ENCODE results near the gene TSPO. TPM values are rescaled to one million over a fixed set of nuclear protein-coding genes. Genes with fewer than 3 reads are reported as not detected.

Gene TSPO
- total RNA-seq, 4 donors from 2014 or later, result 101 to 174 (median 113) TPM

GRCh38 chr22:43198936-43199335 lies 47.6 kb downstream of the TSPO start:
- no peak for DNase-seq
- Histone ChIP-seq H3K36me3 (no peaks in the 10 kb centered on the region), H3K4me3 (no peak overlapping the region), H3K27me3 (peaks cover 24 to 32% (median 26%) of the 10 kb centered on the region in 3 donors), H3K9me3 (no peaks in the 10 kb centered on the region), H3K27ac (no peak overlapping the region), H3K4me1 (no peaks in the 10 kb centered on the region)
- intact Hi-C loops (cut with DNase I; ENCODE audit: low total_unique reads), result no loop called here
- ATAC-seq, result no peak
- in situ Hi-C loops (cut with MboI; ENCODE audit: low sequenced_read_pairs in 4 of 4), result no loop called here
- TF ChIP-seq CTCF (IDR thresholded peaks at IDR 0.05 in 4 of 5, conservative IDR thresholded peaks at IDR 0.05 in 1 of 5), result no peak
- TF ChIP-seq POLR2A (IDR thresholded peaks at IDR 0.05), result no peak

DNA sequence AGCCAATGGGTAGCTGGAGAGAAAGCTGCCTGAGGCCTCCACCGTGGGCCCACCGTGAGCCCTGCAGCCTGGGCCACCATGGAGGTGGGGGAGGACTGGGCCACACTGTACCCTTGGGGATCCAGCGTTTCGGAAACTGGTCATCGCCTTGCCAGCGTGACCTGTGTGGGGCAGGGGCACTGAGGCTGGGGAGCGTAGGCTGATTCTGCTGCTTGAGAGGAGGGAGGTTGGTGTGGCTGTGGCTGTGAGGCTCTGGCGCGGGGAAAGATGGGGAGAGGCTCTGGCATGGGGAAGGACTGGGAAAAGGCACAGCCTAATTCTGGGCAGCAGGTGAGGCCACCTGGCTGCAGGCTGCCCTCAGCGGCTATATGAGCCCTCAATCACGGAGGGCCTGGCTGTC lies 48.2 kb downstream of the TSPO start:
- intact Hi-C loops (cut with DNase I; ENCODE audit: low total_unique reads), result no loop called here
- ATAC-seq, result no peak

DNA sequence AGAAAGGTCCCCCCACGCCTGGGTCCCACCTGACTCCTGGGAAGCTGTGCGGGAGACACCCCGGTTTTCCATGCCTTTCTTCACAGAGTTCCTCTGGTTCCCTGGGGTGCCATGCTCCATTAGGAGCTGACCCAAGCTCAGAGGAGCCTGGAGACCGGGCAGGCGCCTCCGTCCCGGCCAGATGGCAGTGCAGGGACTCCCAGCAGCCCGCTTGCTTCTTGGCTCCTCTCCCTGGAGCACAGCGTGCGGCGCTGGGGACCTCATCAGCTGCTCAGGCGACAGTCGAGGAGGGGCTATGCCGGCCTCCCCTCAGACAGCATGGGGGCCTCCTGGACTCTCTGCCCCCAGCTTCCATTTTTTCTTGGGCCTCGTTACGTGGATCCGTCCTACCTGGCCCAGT lies 48.7 kb downstream of the TSPO start:
- H3K9me3 ChIP-seq, result no peaks in the 10 kb centered on the region
- DNase-seq, result no peak
- peaks cover 18 to 25% (median 22%) of the 10 kb centered on the region in 3 donors for H3K27me3 ChIP-seq
- in situ Hi-C loops (cut with MboI; ENCODE audit: low sequenced_read_pairs in 4 of 4), result no loop called here
- no peak for ATAC-seq
- H3K36me3 ChIP-seq, result no peaks in the 10 kb centered on the region
- H3K4me3 ChIP-seq, result no peak overlapping the region
- TF ChIP-seq CTCF (IDR thresholded peaks at IDR 0.05 in 4 of 5, conservative IDR thresholded peaks at IDR 0.05 in 1 of 5) (no peak), POLR2A (IDR thresholded peaks at IDR 0.05) (no peak)
- no peak overlapping the region for H3K27ac ChIP-seq
- H3K4me1 ChIP-seq, result no peaks in the 10 kb centered on the region
- intact Hi-C loops (cut with DNase I; ENCODE audit: low total_unique reads), result no loop called here

More for the DNA sequence above, 48.2 kb downstream of the TSPO start:
- Histone ChIP-seq H3K27me3 (peaks cover 18 to 29% (median 26%) of the 10 kb centered on the region in 3 donors), H3K4me1 (no peaks in the 10 kb centered on the region), H3K9me3 (no peaks in the 10 kb centered on the region), H3K27ac (no peak overlapping the region), H3K36me3 (no peaks in the 10 kb centered on the region), H3K4me3 (no peak overlapping the region)
- no peak for DNase-seq
- no peak for TF ChIP-seq POLR2A (IDR thresholded peaks at IDR 0.05)
- no peak for TF ChIP-seq CTCF (IDR thresholded peaks at IDR 0.05 in 4 of 5, conservative IDR thresholded peaks at IDR 0.05 in 1 of 5)
- in situ Hi-C loops (cut with MboI; ENCODE audit: low sequenced_read_pairs in 4 of 4), result no loop called here

- no peak overlapping the region for H3K27ac ChIP-seq
- TF ChIP-seq POLR2A (IDR thresholded peaks at IDR 0.05) (no peak), CTCF (IDR thresholded peaks at IDR 0.05 in 4 of 5, conservative IDR thresholded peaks at IDR 0.05 in 1 of 5) (no peak)
- H3K27me3 ChIP-seq, result peaks cover 18 to 21% (median 19%) of the 10 kb centered on the region in 3 donors
- no peaks in the 10 kb centered on the region for H3K36me3 ChIP-seq
- no peak for DNase-seq
- intact Hi-C loops (cut with DNase I; ENCODE audit: low total_unique reads), result no loop called here
- ATAC-seq, result no peak
- H3K4me1 ChIP-seq, result no peaks in the 10 kb centered on the region
- in situ Hi-C loops (cut with MboI; ENCODE audit: low sequenced_read_pairs in 4 of 4), result no loop called here
- H3K9me3 ChIP-seq, result no peaks in the 10 kb centered on the region
- no peak overlapping the region for H3K4me3 ChIP-seq
Measured at GRCh38 chr22:43200555-43200954, 49.2 kb downstream of the TSPO start.
